ENCODE data around the gene SAMD7.

Gene SAMD7

DNA sequence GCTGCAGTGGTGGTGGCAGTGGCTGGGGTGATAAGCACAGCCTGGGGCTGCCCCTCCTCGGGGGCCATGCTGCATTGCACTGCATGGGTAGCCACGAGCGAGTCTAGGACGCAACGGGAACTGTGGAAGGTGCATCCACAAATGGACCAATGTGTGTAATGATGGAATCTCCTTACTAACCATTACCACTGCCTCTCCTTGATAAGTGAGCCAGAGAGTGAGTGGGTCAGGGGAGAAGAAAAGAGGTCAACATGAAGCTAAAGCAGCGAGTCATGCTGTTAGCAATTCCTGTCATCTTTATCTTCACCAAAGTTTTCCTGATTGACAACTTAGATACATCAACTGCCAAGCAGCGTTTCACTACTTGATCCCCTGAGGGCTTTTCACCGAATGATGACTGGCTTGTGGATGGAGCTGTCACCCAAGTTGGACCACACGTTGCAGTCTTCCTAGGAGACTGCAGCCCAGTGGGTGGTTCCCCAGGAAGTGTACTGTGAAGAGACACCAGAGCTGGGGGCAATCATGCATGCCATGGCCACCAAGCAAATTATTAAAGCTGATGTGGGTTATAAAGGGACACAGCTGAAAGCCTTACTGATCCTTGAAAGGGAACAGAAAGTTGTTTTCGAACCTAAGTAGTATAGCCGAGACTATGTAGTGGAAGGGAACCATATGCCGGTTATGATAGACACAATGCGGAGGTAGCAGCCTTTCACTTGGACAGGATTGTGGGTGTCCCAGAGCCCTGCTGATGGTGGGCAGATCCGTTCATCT lies 20.6 kb downstream of the SAMD7 start:
- Histone ChIP-seq H3K4me3 (no peak overlapping the region), H3K27ac (no peak overlapping the region)
- TF ChIP-seq, protein P1, sequence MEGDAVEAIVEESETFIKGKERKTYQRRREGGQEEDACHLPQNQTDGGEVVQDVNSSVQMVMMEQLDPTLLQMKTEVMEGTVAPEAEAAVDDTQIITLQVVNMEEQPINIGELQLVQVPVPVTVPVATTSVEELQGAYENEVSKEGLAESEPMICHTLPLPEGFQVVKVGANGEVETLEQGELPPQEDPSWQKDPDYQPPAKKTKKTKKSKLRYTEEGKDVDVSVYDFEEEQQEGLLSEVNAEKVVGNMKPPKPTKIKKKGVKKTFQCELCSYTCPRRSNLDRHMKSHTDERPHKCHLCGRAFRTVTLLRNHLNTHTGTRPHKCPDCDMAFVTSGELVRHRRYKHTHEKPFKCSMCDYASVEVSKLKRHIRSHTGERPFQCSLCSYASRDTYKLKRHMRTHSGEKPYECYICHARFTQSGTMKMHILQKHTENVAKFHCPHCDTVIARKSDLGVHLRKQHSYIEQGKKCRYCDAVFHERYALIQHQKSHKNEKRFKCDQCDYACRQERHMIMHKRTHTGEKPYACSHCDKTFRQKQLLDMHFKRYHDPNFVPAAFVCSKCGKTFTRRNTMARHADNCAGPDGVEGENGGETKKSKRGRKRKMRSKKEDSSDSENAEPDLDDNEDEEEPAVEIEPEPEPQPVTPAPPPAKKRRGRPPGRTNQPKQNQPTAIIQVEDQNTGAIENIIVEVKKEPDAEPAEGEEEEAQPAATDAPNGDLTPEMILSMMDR (IDR thresholded peaks at IDR 0.05), result no peak
- no peak for DNase-seq (ENCODE audit: low spot score)

- no peak for DNase-seq (ENCODE audit: low spot score)
- TF ChIP-seq, protein P1 (IDR thresholded peaks at IDR 0.05), result no peak
Observed at GRCh38 chr3:169939320-169939719, 27.9 kb downstream of the SAMD7 start.

DNA sequence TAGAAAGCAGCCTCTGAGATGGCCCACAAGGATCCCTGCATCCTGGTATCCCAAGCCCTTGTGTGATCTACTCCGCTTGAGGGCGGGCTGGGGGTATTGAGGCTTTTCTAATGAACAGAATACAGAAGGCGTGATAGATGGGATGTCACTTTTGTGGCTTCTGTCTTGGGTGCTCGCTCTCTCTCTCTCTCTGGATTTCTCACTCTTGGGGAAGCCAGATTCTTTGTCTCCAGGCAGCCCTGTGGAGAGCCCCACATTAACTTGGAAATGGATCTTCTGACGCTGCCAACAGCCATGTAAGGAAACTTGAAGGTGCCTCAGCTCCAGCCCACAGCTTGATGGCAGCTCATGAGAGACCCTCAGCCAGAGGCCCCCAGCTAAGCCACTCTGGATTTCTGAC lies 28.4 kb downstream of the SAMD7 start:
- Histone ChIP-seq H3K27ac (no peak overlapping the region), H3K4me3 (no peak overlapping the region)
- DNase-seq (ENCODE audit: low spot score), result no peak
- TF ChIP-seq, protein P1 (IDR thresholded peaks at IDR 0.05), result no peak

More at GRCh38 chr3:169939320-169939719, 27.9 kb downstream of the SAMD7 start:
- H3K27ac ChIP-seq, result no peak overlapping the region
- H3K4me3 ChIP-seq, result no peak overlapping the region

DNA sequence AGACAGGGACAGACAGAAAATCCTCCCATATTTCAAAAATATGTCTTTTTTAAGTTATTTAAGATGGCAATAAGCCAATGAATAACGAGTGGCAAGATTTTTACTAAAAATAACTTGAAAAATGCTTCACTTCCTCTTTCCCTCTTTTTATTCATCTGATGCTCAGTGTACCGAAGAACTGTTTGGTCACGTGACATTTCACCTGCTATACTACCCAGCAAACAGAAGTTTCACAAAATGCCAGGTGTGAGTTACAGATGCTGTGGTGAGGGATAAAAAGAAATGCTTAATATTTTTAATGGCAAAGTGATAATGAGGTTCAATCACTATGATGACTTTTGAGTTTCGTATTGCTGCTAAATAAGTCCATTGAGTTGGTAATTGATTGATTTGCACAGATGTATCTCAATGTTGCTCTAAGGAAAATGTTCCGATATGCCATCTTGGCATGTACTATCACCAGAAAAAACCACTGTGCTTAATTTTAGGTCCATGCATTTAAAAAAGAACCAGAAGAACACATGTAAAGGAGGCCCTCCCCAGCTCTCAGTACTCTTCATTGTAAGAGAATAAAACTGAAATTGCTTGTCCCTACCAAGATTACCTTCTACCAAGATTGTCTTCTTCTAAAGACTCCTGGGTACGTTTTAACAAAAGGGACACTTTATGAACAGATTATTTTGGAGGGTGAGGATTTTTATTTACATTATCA lies 29.3 kb downstream of the SAMD7 start:
- H3K4me3 ChIP-seq, result no peak overlapping the region
- TF ChIP-seq, protein P1 (IDR thresholded peaks at IDR 0.05), result no peak
- DNase-seq (ENCODE audit: low spot score), result no peak
- H3K27ac ChIP-seq, result no peak overlapping the region

DNA sequence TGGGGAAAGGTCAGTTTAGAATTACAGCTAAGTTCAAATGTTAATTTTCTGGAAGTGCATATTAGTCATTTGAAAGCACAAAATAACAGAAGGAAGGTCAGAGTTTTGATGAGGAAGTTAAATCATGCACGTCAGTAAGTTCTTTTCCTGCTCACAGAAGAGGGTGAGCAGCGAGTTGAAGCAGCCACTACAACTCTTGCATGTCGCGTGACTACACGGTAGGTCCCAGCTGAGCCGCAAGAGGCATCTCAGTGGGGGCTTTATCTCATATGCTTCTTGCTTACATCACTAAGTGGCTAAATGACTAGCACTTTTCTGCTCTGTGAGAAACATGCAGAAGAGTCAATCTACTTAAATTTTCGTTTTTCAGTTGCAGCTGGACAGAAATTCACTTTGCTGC lies 33.9 kb downstream of the SAMD7 start:
- no peak for DNase-seq (ENCODE audit: low spot score)
- TF ChIP-seq, protein P1 (IDR thresholded peaks at IDR 0.05), result no peak
- Histone ChIP-seq H3K27ac (no peak overlapping the region), H3K4me3 (no peak overlapping the region)

GRCh38 chr3:169946336-169946735 lies 35.0 kb downstream of the SAMD7 start:
- no peak overlapping the region for H3K27ac ChIP-seq
- TF ChIP-seq, protein P1 (IDR thresholded peaks at IDR 0.05), result no peak
- H3K4me3 ChIP-seq, result no peak overlapping the region
- DNase-seq (ENCODE audit: low spot score), result no peak

All from coronary artery (tissue), 2 donors.